ENCODE data around the gene MAD1L1.

GRCh38 chr7:2029936-2030335 is 202.8 kb downstream of the MAD1L1 start:
- TF ChIP-seq CTCF (IDR thresholded peaks at IDR 0.05) (no peak), POLR2A (IDR thresholded peaks at IDR 0.05) (no peak)
